Measurements from ENCODE around the gene CDH19.

- TF ChIP-seq CTCF (IDR thresholded peaks at IDR 0.05; ENCODE audit: low read depth, low read length, poor library complexity, severe bottlenecking) (no peak), EZH2phosphoT487 (IDR thresholded peaks at IDR 0.05; ENCODE audit: borderline replicate concordance, low read length) (no peak)
These were observed 28.9 kb upstream of the CDH19 start for GRCh38 chr18:66632756-66633155.
